Activated CD8-positive, alpha-beta memory T cell treated with anti-CD3 and anti-CD28 coated beads, Interleukin-2, amount 10 ng/mL, durations not matched to agents 7 days and 5 days (primary cell): ENCODE measurements around the gene PCSK6. TPM values are rescaled to one million over a fixed set of nuclear protein-coding genes. Genes with fewer than 3 reads are reported as not detected.
A peak's percentile ranks its signal among the peaks of the same experiment; 100 is the strongest.
"Not testable (repeated sequence)": the region's sequence is repeated elsewhere in the genome, so short reads cannot be mapped to it uniquely, and the experiment has no call there.

ENCODE experiments used
- ATAC-seq: fragments of 150-1000 bp; cut with Tn5 transposase; one replicate; pipeline ENCODE4 v1.10.0; 2021; ENCODE audit warnings: moderate library complexity
- CTCF ChIA-PET: fragments of 350-600 bp; sonication (Branson Sonifier 250); formaldehyde crosslinking; loops from one replicate; lab custom pipeline; 2021; ENCODE audit warnings: antibody characterized with exemption; lab: Charles Lee
- DNase-seq: peaks from one replicate; pipeline ENCODE4 v3.0.0-alpha.2; 2020
- H3K27ac Mint-ChIP-seq: one replicate; pipeline ENCODE4 v1.8.0; 2021; ENCODE audit warnings: mild to moderate bottlenecking, mixed read lengths
- H3K27me3 Mint-ChIP-seq: one replicate; pipeline ENCODE4 v1.8.0; 2021; ENCODE audit warnings: mixed read lengths
- H3K36me3 Mint-ChIP-seq: one replicate; pipeline ENCODE4 v1.8.0; 2021; ENCODE audit warnings: mild to moderate bottlenecking, mixed read lengths
- H3K4me1 Mint-ChIP-seq: one replicate; pipeline ENCODE4 v1.8.0; 2021; ENCODE audit warnings: mixed read lengths
- H3K4me3 Mint-ChIP-seq: one replicate; pipeline ENCODE4 v1.8.0; 2021; ENCODE audit warnings: mild to moderate bottlenecking, moderate library complexity, mixed read lengths
- H3K9me3 Mint-ChIP-seq: one replicate; pipeline ENCODE4 v1.8.0; 2022; ENCODE audit warnings: low read depth, mixed read lengths
- total RNA-seq, 2 experiments: library from RNA; stranded (reverse); gene quantifications; one replicate each; pipeline ENCODE4 v1.2.3, GENCODE V29; 2021

Gene PCSK6
- total RNA-seq, 2 experiments from 2014 or later: 0.44 to 1.5 TPM

DNA sequence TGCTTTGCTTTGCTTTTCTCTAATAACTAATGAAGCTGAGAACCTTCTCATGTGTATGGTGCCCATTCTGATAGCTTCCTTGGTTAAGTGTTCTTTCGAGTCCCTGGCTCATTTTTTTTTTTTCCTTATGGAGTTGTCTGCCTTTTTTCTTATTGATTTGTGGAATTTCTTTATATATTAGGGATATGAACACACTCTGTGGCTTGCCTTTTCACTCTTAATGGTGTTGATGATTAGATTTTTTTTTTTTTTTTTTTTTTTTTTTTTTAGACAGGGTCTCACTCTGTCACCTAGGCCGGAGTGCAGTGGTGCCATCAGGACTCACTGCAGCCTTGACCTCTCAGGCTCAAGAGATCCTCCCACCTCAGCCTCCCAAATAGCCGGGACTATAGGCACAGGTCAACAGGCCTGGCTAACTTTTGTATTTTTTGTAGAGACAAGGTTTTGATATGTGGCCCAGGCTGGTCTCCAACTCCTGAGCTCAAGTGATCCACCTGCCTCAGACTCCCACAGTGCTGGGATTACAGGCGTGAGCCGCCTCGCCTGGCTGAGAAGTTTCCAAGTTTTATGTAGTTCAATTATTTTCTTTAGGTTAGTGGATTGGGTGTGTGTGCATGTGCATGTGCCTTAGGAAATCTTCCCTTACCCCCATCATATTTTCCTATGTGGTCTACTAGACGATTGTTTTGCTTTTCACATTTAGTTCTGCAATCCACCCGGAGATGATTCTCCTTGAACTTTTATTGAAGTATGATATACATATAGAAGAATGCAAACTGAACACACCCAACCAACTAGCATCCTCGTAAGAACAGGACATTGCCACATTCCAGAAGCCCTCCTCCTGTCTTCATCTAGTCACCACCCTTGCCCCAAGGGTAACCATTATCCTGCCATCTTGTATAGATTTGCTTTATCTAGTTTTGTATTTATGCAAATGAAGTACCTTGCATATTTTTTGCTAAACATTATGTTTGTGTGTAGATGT, 192.8 kb downstream of the PCSK6 start:
- DNase-seq (no peak), ATAC-seq (no peak)
- no peak overlapping the region for H3K27ac Mint-ChIP-seq
- H3K4me1 Mint-ChIP-seq: peaks cover 31% of the 10 kb centered on the region
- CTCF ChIA-PET: interaction anchor here (0.6 to 7.4 kb wide), 11 partner anchors 8 to 357 kb away, joined by 3 to 40 read pairs (median 4); no protein-coding TSS in a partner anchor
- H3K27me3 Mint-ChIP-seq: no peaks in the 10 kb centered on the region
- peaks cover 21% of the 10 kb centered on the region for H3K36me3 Mint-ChIP-seq
- H3K9me3 Mint-ChIP-seq: no peaks in the 10 kb centered on the region
- H3K4me3 Mint-ChIP-seq: peak overlapping the region; percentile 95

- peak overlapping the region; percentile 95 for H3K4me3 Mint-ChIP-seq
- CTCF ChIA-PET: interaction anchor here (0.8 to 3.9 kb wide), 11 partner anchors 11 to 359 kb away, joined by 3 to 19 read pairs (median 4); no protein-coding TSS in a partner anchor
- ATAC-seq (no peak), DNase-seq (no peak)
- H3K4me1 Mint-ChIP-seq: peaks cover 37% of the 10 kb centered on the region
- H3K27ac Mint-ChIP-seq: peak overlapping the region; percentile 94
- H3K36me3 Mint-ChIP-seq: peaks cover 25% of the 10 kb centered on the region
- no peaks in the 10 kb centered on the region for H3K9me3 Mint-ChIP-seq
- no peaks in the 10 kb centered on the region for H3K27me3 Mint-ChIP-seq
These were observed 193.8 kb downstream of the PCSK6 start for GRCh38 chr15:101295607-101296161.

GRCh38 chr15:101294731-101295606, 194.5 kb downstream of the PCSK6 start, which contains the start of gene SNRPA1:
TSS of gene SNRPA1 (minus strand) at chr15:101295248. CDS start at chr15:101295178, 70 bp downstream.
- H3K4me1 Mint-ChIP-seq: peaks cover 44% of the 10 kb centered on the region
- H3K27ac Mint-ChIP-seq: peak within 1 kb of the TSS; percentile 94
- H3K36me3 Mint-ChIP-seq: peaks cover 31% of the 10 kb centered on the region
- CTCF ChIA-PET: interaction anchor here (1.1 to 3.9 kb wide), 14 partner anchors 8 to 359 kb away, joined by 3 to 19 read pairs (median 5); no protein-coding TSS in a partner anchor
- H3K4me3 Mint-ChIP-seq: peak within 1 kb of the TSS; percentile 95
- H3K27me3 Mint-ChIP-seq: no peaks in the 10 kb centered on the region
- ATAC-seq (peak; percentile 89), DNase-seq (peak; percentile 97)
- H3K9me3 Mint-ChIP-seq: no peaks in the 10 kb centered on the region

GRCh38 chr15:101293122-101293521, 196.4 kb downstream of the PCSK6 start:
- Mint-ChIP-seq H3K27ac (peak overlapping the region; percentile 94), H3K27me3 (no peaks in the 10 kb centered on the region), H3K4me3 (peak overlapping the region; percentile 95), H3K4me1 (peaks cover 56% of the 10 kb centered on the region), H3K36me3 (peaks cover 43% of the 10 kb centered on the region), H3K9me3 (no peaks in the 10 kb centered on the region)
- ATAC-seq: no peak
- no peak for DNase-seq
- CTCF ChIA-PET: interaction anchor here (1.0 to 3.9 kb wide), 9 partner anchors 7 to 357 kb away, joined by 3 to 19 read pairs (median 9); no protein-coding TSS in a partner anchor

GRCh38 chr15:101288905-101289513, 200.5 kb downstream of the PCSK6 start:
- Mint-ChIP-seq H3K27me3 (no peaks in the 10 kb centered on the region), H3K9me3 (no peaks in the 10 kb centered on the region), H3K36me3 (peaks cover 73% of the 10 kb centered on the region), H3K27ac (peak overlapping the region; percentile 70), H3K4me3 (no peak overlapping the region), H3K4me1 (peaks cover 61% of the 10 kb centered on the region)
- CTCF ChIA-PET: interaction anchor here (0.8 to 6.2 kb wide), 25 partner anchors 9 to 674 kb away, joined by 3 to 44 read pairs (median 5); partner anchors contain the start of genes CHSY1 and TM2D3
- ATAC-seq (peak; percentile 52), DNase-seq (no peak)

DNA sequence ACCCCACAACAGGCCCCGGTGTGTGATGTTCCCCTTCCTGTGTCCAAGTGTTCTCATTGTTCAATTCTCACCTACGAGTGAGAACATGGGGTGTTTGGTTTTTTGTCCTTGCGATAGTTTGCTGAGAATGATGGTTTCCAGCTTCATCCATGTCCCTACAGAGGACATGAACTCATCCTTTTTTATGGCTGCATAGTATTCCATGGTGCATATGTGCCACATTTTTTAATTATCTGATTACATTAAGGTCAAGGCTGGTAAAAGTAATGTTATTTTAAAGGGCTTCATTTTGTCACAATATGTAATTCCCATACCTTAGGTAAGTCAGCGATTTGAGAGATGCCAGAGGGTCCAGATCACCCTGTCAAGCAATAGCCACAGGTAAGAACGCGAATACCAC, 202.2 kb downstream of the PCSK6 start:
- DNase-seq, H3K4me3 Mint-ChIP-seq, H3K9me3 Mint-ChIP-seq, H3K27me3 Mint-ChIP-seq, ATAC-seq: not testable (repeated sequence)
- CTCF ChIA-PET: interaction anchor here (0.7 to 6.2 kb wide), 10 partner anchors 9 to 364 kb away, joined by 3 to 44 read pairs (median 11); no protein-coding TSS in a partner anchor
- peaks cover 51% of the 10 kb centered on the region for H3K4me1 Mint-ChIP-seq
- H3K36me3 Mint-ChIP-seq: peaks cover 73% of the 10 kb centered on the region
- peak overlapping the region; percentile 41 for H3K27ac Mint-ChIP-seq

DNA sequence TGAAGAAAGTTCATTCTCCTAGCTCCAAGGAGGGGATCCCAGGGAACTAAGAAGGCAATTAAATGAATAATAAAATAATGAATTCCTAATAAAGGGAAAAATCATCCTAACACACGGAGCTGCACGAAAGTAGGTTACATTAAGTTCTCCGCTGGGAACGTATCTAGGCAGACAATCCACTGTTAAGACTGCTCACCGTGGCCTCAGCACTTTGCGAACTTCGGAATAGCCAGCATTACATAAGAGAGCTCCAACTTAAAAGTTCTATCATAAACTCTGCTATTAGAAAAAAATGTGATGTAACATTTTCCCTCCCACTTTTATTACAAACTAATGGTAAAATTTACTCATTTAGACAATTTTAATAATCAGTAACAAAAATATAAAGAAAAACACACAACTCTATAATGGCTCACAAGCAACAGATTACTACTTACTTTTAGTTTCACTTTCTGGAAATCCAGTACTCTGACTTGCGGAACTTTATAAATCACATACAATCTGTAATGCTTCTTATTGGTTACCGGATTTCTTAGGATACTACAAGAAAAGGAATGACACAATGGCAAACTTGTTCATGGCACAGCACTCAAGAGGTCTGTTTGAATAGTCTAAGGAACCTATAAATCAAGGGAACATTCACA, 202.9 kb downstream of the PCSK6 start:
- H3K4me3 Mint-ChIP-seq: no peak overlapping the region
- H3K36me3 Mint-ChIP-seq: peaks cover 71% of the 10 kb centered on the region

GRCh38 chr15:101283931-101284330, 205.6 kb downstream of the PCSK6 start:
- DNase-seq (no peak), ATAC-seq (no peak)
- Mint-ChIP-seq H3K4me1 (peaks cover 26% of the 10 kb centered on the region), H3K4me3 (no peak overlapping the region), H3K27ac (no peak overlapping the region), H3K36me3 (peaks cover 69% of the 10 kb centered on the region), H3K27me3 (no peaks in the 10 kb centered on the region), H3K9me3 (no peaks in the 10 kb centered on the region)
- CTCF ChIA-PET: interaction anchor here (1.0 to 2.8 kb wide), 3 partner anchors 10 to 275 kb away, joined by 3 to 9 read pairs (median 5); partner anchors contain the start of gene SNRPA1

More for the DNA sequence above, 202.9 kb downstream of the PCSK6 start:
- Mint-ChIP-seq H3K27ac (peak overlapping the region; percentile 62), H3K9me3 (no peaks in the 10 kb centered on the region), H3K27me3 (no peaks in the 10 kb centered on the region), H3K4me1 (peaks cover 44% of the 10 kb centered on the region)
- no peak for DNase-seq
- CTCF ChIA-PET: interaction anchor here (0.9 to 6.2 kb wide), 9 partner anchors 8 to 355 kb away, joined by 3 to 44 read pairs (median 4); partner anchors contain the start of gene SNRPA1
- no peak for ATAC-seq

- no peak for DNase-seq
- CTCF ChIA-PET: interaction anchor here (1.5 kb wide), 1 partner anchor 20 kb away, joined by 3 read pairs; no protein-coding TSS in a partner anchor
- peaks cover 44% of the 10 kb centered on the region for H3K36me3 Mint-ChIP-seq
These were observed 209.5 kb downstream of the PCSK6 start for GRCh38 chr15:101280007-101280406.

GRCh38 chr15:101277943-101278564, 211.5 kb downstream of the PCSK6 start:
- Mint-ChIP-seq H3K36me3 (peaks cover 49% of the 10 kb centered on the region), H3K27ac (peak overlapping the region; percentile 25)
- no peak for ATAC-seq

More at GRCh38 chr15:101280007-101280406, 209.5 kb downstream of the PCSK6 start:
- ATAC-seq: no peak
- no peak overlapping the region for H3K27ac Mint-ChIP-seq
- no peaks in the 10 kb centered on the region for H3K27me3 Mint-ChIP-seq
- no peaks in the 10 kb centered on the region for H3K9me3 Mint-ChIP-seq
- peaks cover 22% of the 10 kb centered on the region for H3K4me1 Mint-ChIP-seq
- H3K4me3 Mint-ChIP-seq: no peak overlapping the region

More at GRCh38 chr15:101277943-101278564, 211.5 kb downstream of the PCSK6 start:
- Mint-ChIP-seq H3K27me3 (no peaks in the 10 kb centered on the region), H3K9me3 (no peaks in the 10 kb centered on the region), H3K4me3 (peak overlapping the region; percentile 100), H3K4me1 (peaks cover 30% of the 10 kb centered on the region)
- no peak for DNase-seq
- CTCF ChIA-PET: interaction anchor here (1.1 to 1.8 kb wide), 2 partner anchors 10 to 14 kb away, joined by 3 to 17 read pairs; no protein-coding TSS in a partner anchor
